Cortex of kidney (tissue), 1 donor: ENCODE data around the gene RPRD1B.

Source experiments
- DNase-seq: peaks from one replicate; lab custom pipeline; 2025; lab: John Stamatoyannopoulos, UW

The RPRD1B gene

GRCh38 chr20:38033330-38034107 lies at the start of gene RPRD1B, which contains the start of gene TTI1:
Gene RPRD1B (plus strand): TSS chr20:38033746. CDS start chr20:38033948, 202 bp downstream.
Gene TTI1 (minus strand): TSS chr20:38033456. CDS start chr20:38013816, 19,640 bp downstream.
- peak; percentile 35 for DNase-seq

- no peak for DNase-seq
Observed at GRCh38 chr20:37984018-37984785, 49.3 kb upstream of the RPRD1B start.

GRCh38 chr20:37986044-37986858 lies 47.3 kb upstream of the RPRD1B start:
- no peak for DNase-seq

- no peak for DNase-seq
Observed at GRCh38 chr20:37986873-37987601, 46.5 kb upstream of the RPRD1B start.

- DNase-seq: no peak
Observed at GRCh38 chr20:37987602-37988290, 45.8 kb upstream of the RPRD1B start.

- DNase-seq: no peak
Observed at GRCh38 chr20:37988306-37988954, 45.1 kb upstream of the RPRD1B start.

- no peak for DNase-seq
Observed at GRCh38 chr20:37989601-37990295, 43.8 kb upstream of the RPRD1B start.

- no peak for DNase-seq
Observed at GRCh38 chr20:37990571-37991151, 42.9 kb upstream of the RPRD1B start.

- DNase-seq: no peak
Observed at GRCh38 chr20:37991157-37991866, 42.2 kb upstream of the RPRD1B start.

GRCh38 chr20:37991908-37992307 lies 41.6 kb upstream of the RPRD1B start:
- DNase-seq: no peak

GRCh38 chr20:37992802-37993409 lies 40.6 kb upstream of the RPRD1B start:
- DNase-seq: no peak

- DNase-seq: no peak
Observed at GRCh38 chr20:37994512-37994911, 39.0 kb upstream of the RPRD1B start.

- DNase-seq: no peak
Observed at GRCh38 chr20:37995856-37996605, 37.5 kb upstream of the RPRD1B start.

GRCh38 chr20:37997516-37997915 lies 36.0 kb upstream of the RPRD1B start:
- DNase-seq: no peak

GRCh38 chr20:37999526-38000263 lies 33.9 kb upstream of the RPRD1B start:
- DNase-seq: no peak

GRCh38 chr20:38000293-38000692 lies 33.3 kb upstream of the RPRD1B start:
- DNase-seq: no peak
